Measurements from ENCODE around the gene TREH.

Gene TREH

GRCh38 chr11:118610773-118611432 lies 68.5 kb downstream of the TREH start:
- Histone ChIP-seq H3K4me3 (ENCODE audit: low read depth, low read length) (no peak overlapping the region), H3K4me1 (peaks cover 12% of the 10 kb centered on the region), H3K27me3 (no peaks in the 10 kb centered on the region), H3K9me3 (no peaks in the 10 kb centered on the region), H3K36me3 (no peaks in the 10 kb centered on the region)
- DNase-seq, result no peak
- peak; percentile 25; the same call in 1 of the 2 replicates for TF ChIP-seq CTCF (IDR thresholded peaks at IDR 0.05; ENCODE audit: low read depth, low read length)

- Histone ChIP-seq H3K4me3 (ENCODE audit: low read depth, low read length) (no peak overlapping the region), H3K36me3 (no peaks in the 10 kb centered on the region), H3K27me3 (no peaks in the 10 kb centered on the region), H3K9me3 (no peaks in the 10 kb centered on the region), H3K4me1 (peaks cover 18% of the 10 kb centered on the region)
- no peak for DNase-seq
- TF ChIP-seq CTCF (IDR thresholded peaks at IDR 0.05; ENCODE audit: low read depth, low read length), result no peak
Observed at GRCh38 chr11:118610225-118610772, 69.2 kb downstream of the TREH start.

GRCh38 chr11:118609380-118610224 lies 69.8 kb downstream of the TREH start:
- no peaks in the 10 kb centered on the region for H3K9me3 ChIP-seq
- peaks cover 25% of the 10 kb centered on the region for H3K4me1 ChIP-seq
- TF ChIP-seq CTCF (IDR thresholded peaks at IDR 0.05; ENCODE audit: low read depth, low read length), result no peak
- no peak for DNase-seq
- H3K27me3 ChIP-seq, result no peaks in the 10 kb centered on the region
- H3K4me3 ChIP-seq (ENCODE audit: low read depth, low read length), result no peak overlapping the region
- no peaks in the 10 kb centered on the region for H3K36me3 ChIP-seq

GRCh38 chr11:118608360-118609227 lies 70.9 kb downstream of the TREH start:
- H3K9me3 ChIP-seq, result no peaks in the 10 kb centered on the region
- no peaks in the 10 kb centered on the region for H3K36me3 ChIP-seq
- TF ChIP-seq CTCF (IDR thresholded peaks at IDR 0.05; ENCODE audit: low read depth, low read length), result no peak
- H3K4me3 ChIP-seq (ENCODE audit: low read depth, low read length), result peak overlapping the region; percentile 72
- no peaks in the 10 kb centered on the region for H3K27me3 ChIP-seq
- DNase-seq, result peak; percentile 46
- H3K4me1 ChIP-seq, result peaks cover 27% of the 10 kb centered on the region

- Histone ChIP-seq H3K27me3 (no peaks in the 10 kb centered on the region), H3K36me3 (peaks cover 3% of the 10 kb centered on the region; the same call in 1 of the 2 replicates), H3K4me3 (ENCODE audit: low read depth, low read length) (peak within 1 kb of the TSS; percentile 72), H3K4me1 (peaks cover 27% of the 10 kb centered on the region), H3K9me3 (no peaks in the 10 kb centered on the region)
- TF ChIP-seq CTCF (IDR thresholded peaks at IDR 0.05; ENCODE audit: low read depth, low read length), result peak; percentile 59
- DNase-seq, result peak; percentile 76
Observed at GRCh38 chr11:118607401-118608359, 71.8 kb downstream of the TREH start, which contains the start of gene PHLDB1. Gene PHLDB1 (plus strand): TSS chr11:118607615. CDS start chr11:118613837, 6,222 bp downstream.
